HG03196 (cell line): Measurements from ENCODE around the gene ZGPAT.

Source experiments
- ATAC-seq: cut with Tn5 transposase; IDR thresholded peaks from one replicate; pipeline ENCODE4 v1.9.1; 2021; ENCODE audit not compliant: unreplicated experiment

Gene ZGPAT

DNA sequence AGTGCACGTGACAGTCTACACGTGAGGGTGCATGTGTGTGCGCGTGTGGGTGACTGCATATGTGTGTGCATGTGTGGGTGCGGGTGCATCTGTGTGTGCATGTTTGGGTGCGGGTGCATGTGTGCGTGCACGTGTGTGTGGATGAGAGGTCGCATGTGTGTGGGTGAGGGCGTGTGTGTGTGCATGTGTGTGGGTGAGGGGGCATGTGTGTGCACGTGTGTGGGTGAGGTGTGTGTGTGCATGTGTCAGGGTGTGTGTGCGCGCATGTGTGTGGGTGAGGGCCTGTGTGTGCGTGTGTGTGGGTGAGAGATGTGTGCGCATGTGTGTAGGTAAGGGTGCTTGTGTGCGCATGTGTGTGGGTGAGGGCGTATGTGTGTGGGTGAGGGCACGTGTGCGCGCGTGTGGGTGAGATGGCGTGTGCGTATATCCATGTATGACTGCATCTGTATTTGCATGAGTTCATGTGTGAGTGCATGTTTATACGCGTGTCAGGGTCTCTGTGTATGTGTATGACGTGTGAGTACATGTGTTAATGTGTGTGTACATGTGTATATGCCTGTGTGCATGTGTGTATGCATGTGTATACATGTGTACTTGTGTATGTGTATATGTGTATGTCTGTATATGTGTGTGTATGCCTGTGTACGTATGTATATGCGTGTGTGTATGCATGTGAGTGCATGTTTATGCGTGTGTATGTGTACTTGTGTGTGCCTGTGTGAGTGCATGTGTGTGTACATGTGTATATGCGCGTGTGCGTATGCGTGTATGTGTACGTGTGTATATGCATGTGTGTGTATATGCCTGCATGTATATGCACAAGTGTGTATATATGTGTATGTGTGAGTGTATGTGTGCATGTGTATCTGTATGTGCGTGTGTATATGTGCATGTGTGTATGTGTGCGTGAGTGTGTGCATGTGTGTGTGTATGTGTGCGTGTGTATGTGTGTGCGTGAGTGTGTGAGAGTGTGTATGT is 24.6 kb downstream of the ZGPAT start:
- no peak for ATAC-seq

- no peak for ATAC-seq
These were observed 25.3 kb downstream of the ZGPAT start for GRCh38 chr20:63733117-63733516.

DNA sequence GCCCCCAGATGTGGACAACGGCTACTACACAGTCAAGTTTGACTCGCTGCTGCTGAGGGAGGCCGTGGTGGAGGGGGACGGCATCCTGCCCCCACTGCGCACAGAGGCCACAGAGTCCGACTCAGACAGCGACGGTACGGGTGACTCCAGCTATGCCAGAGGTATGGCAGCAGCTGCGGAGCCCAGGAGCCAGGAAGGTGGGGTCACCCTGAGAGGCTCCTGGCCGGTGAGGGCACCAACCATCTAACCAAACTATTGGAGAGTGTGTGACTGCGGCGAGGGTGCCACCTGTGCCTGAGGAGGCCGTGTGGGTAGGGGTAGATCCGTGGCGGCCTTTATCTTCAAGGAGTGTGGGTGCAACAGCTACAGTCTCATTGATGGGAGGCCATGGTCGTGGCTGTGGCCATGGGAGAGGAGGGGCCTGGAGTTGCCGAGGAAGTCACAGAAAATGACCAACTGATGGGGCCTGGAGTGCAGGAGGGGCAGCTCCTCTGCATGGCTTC is 25.8 kb downstream of the ZGPAT start:
- ATAC-seq = no peak

DNA sequence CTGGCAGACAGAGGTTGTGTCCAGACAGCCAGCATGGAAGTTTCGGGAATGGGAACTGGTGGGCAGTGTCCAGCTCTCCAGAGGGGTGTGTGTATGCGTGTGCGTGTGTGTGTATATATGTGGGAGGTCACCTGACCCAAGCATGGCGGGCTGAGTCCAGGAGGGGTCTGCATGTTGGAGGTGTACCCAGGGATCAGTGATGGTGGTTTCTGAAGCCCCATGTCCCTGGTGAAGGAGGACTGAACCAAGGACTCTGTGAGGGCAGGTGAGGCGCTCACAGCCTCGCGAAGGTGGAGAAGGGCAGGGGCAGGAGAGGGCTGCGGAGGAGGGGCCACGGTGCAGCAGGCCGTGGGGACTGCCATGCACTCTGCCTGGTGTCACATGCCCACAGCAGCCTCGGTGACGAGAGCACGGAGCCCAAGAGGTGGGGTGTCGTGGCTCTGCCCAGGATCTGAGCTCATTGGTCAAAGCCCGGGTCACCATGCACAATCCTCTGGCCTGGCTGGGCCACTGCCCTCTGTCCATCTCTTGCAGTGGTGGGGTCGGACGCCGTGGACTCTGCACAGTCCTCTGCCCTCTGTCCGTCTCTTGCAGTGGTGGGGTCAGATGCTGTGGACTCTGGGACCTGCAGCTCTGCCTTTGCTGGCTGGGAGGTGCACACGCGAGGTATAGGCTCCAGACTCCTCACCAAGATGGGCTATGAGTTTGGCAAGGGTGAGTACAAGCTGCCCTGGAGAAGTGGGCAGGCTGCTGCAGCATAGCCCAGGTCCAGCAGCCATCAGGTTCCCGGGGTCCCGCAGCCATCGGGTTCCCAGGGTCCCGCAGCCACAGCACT is 26.5 kb downstream of the ZGPAT start:
- ATAC-seq = no peak

DNA sequence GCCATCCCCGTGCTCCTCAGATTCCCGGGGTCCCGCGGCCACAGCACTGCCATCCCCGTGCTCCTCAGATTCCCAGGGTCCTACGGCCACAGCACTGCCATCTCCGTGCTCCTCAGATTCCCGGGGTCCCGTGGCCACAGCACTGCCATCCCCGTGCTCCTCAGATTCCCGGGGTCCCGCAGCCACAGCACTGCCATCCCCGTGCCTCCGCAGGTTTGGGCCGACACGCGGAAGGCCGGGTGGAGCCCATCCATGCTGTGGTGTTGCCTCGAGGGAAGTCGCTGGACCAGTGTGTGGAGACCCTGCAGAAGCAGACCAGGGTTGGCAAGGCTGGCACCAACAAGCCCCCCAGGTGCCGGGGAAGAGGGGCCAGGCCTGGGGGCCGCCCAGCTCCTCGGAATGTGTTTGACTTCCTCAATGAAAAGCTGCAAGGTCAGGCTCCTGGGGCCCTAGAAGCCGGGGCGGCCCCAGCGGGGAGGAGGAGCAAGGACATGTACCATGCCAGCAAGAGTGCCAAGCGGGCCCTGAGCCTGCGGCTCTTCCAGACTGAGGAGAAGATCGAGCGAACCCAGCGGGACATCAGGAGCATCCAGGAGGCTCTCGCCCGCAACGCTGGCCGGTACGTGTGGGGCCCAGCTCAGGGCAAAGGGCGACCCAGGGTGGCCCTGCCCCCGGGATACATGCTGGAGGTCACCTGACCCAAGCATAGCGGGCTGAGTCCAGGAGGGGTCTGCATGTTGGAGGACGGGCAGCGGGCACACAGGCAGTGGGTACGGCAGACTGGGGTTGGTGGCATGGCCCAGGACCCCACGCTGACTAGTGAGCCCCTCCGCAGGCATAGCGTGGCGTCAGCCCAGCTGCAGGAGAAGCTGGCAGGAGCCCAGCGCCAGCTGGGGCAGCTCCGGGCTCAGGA is 27.4 kb downstream of the ZGPAT start:
- ATAC-seq = no peak

- ATAC-seq = no peak
These were observed 28.2 kb downstream of the ZGPAT start, which contains the start of gene LIME1 for GRCh38 chr20:63735859-63736718. TSS of gene LIME1 (plus strand) at chr20:63736664. CDS start at chr20:63737550, 886 bp downstream.

GRCh38 chr20:63736893-63737694 is 29.3 kb downstream of the ZGPAT start:
- ATAC-seq = no peak

- no peak for ATAC-seq
These were observed 29.8 kb downstream of the ZGPAT start for GRCh38 chr20:63737695-63737944.

DNA sequence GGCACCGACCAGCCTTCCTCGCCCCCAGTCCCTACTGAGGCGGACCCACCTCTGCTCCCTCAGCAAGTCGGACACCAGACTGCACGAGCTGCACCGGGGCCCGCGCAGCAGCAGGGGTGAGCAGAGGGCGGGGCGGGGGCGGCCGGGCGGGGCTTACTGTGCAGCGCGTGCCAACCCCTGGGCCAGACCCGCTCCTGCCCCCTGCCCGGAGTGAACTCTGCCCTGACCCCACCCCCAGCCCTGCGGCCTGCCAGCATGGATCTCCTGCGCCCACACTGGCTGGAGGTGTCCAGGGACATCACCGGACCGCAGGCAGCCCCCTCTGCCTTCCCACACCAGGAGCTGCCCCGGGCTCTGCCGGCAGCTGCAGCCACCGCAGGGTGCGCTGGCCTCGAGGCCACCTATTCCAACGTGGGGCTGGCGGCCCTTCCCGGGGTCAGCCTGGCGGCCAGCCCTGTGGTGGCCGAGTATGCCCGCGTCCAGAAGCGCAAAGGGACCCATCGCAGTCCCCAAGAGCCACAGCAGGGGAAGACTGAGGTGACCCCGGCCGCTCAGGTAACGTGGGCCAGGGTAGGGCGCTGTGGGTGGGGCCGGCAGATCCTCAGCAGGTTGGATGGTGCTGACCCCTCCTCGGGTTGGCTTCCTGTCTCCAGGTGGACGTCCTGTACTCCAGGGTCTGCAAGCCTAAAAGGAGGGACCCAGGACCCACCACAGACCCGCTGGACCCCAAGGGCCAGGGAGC is 30.3 kb downstream of the ZGPAT start:
- no peak for ATAC-seq

GRCh38 chr20:63738687-63739129 is 30.9 kb downstream of the ZGPAT start:
- ATAC-seq = no peak

GRCh38 chr20:63739130-63740069 is 31.6 kb downstream of the ZGPAT start, which contains the start of gene SLC2A4RG:
TSS of gene SLC2A4RG (plus strand) at chr20:63739776. CDS start at chr20:63739913, 137 bp downstream.
- peak; percentile 47 for ATAC-seq

DNA sequence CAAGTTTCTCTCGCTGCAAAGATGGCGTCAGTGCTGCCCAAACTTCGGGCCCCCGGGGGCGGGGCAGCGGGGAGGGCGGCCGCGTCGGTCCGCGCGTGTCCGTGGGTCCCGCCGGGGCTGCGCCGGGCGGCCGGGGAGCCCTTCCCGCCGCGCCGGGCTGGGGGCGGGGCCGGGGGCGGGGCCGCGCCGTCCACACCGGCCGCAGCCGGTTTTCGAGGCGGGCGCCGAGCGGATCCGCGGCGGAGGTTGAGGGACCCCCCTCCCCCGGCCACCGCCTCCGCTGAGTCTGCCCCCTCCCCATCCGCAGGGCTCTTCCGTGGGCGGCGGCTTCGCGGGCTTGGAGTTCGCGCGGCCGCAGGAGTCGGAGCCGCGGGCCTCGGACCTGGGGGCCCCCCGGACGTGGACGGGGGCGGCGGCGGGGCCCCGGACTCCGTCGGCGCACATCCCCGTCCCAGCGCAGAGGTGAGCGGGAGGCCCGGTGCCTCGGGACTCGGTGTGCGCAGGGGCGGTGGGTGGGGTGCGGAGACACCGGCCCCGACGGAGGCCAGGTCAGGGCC is 32.3 kb downstream of the ZGPAT start:
- ATAC-seq = no peak

GRCh38 chr20:63740627-63741353 is 33.0 kb downstream of the ZGPAT start:
- no peak for ATAC-seq

- no peak for ATAC-seq
These were observed 33.5 kb downstream of the ZGPAT start for GRCh38 chr20:63741354-63741675.

DNA sequence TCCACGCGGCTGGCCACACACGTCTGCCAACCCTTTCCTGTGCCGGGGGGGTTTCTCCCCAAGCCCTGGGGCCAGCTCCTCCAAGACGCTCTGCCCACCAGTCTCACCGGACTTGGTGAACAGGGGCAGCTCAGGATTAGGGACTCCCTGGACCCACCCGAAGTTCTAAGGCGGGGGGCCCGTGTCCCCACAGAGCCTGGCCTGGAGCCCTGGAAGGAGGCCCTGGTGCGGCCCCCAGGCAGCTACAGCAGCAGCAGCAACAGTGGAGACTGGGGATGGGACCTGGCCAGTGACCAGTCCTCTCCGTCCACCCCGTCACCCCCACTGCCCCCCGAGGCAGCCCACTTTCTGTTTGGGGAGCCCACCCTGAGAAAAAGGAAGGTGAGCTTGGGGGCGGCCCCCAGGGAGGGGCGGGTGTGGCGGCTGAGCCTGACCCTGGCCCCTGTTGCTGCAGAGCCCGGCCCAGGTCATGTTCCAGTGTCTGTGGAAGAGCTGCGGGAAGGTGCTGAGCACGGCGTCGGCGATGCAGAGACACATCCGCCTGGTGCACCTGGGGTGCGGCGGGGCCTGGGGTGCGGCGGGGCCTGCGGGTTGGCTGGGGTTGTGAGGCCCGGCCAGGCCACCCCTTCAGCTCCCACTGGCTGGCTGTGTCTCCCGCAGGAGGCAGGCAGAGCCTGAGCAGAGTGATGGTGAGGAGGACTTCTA is 34.0 kb downstream of the ZGPAT start:
- ATAC-seq = no peak
